B cell (primary cell): ENCODE results near the gene LMF2. TPM values are rescaled to one million over a fixed set of nuclear protein-coding genes. Genes with fewer than 3 reads are reported as not detected.

ENCODE experiments used
- ATAC-seq: fragments of 200-7000 bp; cut with Tn5 transposase; one replicate; pipeline ENCODE4 v1.10.0; 2021; ENCODE audit warnings: low read depth, mild to moderate bottlenecking, moderate number of reproducible peaks, moderate library complexity
- CTCF ChIA-PET: fragments of 350-600 bp; sonication (Branson Sonifier 250); formaldehyde crosslinking; loops from one replicate; lab custom pipeline; 2021; ENCODE audit warnings: antibody characterized with exemption, inconsistent platforms; lab: Charles Lee
- POLR2A ChIA-PET: fragments of 350-600 bp; sonication (Branson Sonifier 250); formaldehyde crosslinking; loops from one replicate; lab custom pipeline; 2021; ENCODE audit warnings: antibody characterized with exemption; lab: Charles Lee
- DNase-seq: peaks from one replicate; pipeline ENCODE4 v3.0.0; 2013
- H2AFZ ChIP-seq: 2 replicates; pipeline ENCODE4 v1.6.1; 2012; ENCODE audit warnings: mild to moderate bottlenecking, low read depth, low read length; ENCODE audit not compliant: insufficient read depth, poor library complexity, severe bottlenecking
- H3K27ac ChIP-seq, 2 donors: 1 replicate in 1 of 2; 2 replicates in 1 of 2; pipeline ENCODE4 v1.5.1; 2012 to 2013; ENCODE audit warnings: low read length in 2 of 2, mild to moderate bottlenecking in 2 of 2, moderate library complexity in 1 of 2
- H3K27me3 ChIP-seq, 4 experiments: fragments of 200-600 bp in 1 of 4; sonication (generic) in 1 of 4; replicated peaks in 1 of 4; 1 replicate in 2 of 4; 2 replicates in 2 of 4; pipeline versions ENCODE4 v1.6.1 to v1.7.0; 2013 to 2016; ENCODE audit warnings: low read length in 3 of 4, mild to moderate bottlenecking in 2 of 4, mixed read lengths in 1 of 4, moderate library complexity in 1 of 4; ENCODE audit not compliant: insufficient read depth in 4 of 4, control insufficient read depth in 3 of 4; ENCODE audit errors: control extremely low read depth in 1 of 4
- H3K36me3 ChIP-seq, 2 experiments: replicated peaks in 1 of 2; 1 replicate in 1 of 2; 2 replicates in 1 of 2; pipeline versions ENCODE4 v1.6.1 to v1.7.1; 2013; ENCODE audit warnings: low read length in 1 of 2; ENCODE audit not compliant: insufficient read depth in 2 of 2, control insufficient read depth in 1 of 2; ENCODE audit errors: control extremely low read depth in 1 of 2, extremely low read depth in 1 of 2
- H3K4me1 ChIP-seq, 2 donors: fragments of 200-600 bp in 1 of 2; sonication (generic) in 1 of 2; 1 replicate in 1 of 2; 2 replicates in 1 of 2; pipeline versions ENCODE4 v1.5.1 to v1.6.1; 2013 to 2017; ENCODE audit warnings: low read length in 2 of 2; ENCODE audit not compliant: control insufficient read depth in 2 of 2, insufficient read depth in 2 of 2
- H3K4me2 ChIP-seq: replicated peaks from 2 replicates; pipeline ENCODE3; 2012; ENCODE audit warnings: mild to moderate bottlenecking, low read depth, low read length; ENCODE audit not compliant: poor library complexity, severe bottlenecking
- H3K4me3 ChIP-seq, 5 experiments: fragments of 200-600 bp in 1 of 5; sonication (generic) in 1 of 5; 1 replicate in 3 of 5; 2 replicates in 2 of 5; pipeline versions ENCODE4 v1.5.1 to v1.7.0; 2011 to 2016; ENCODE audit warnings: low read length in 4 of 5, mild to moderate bottlenecking in 4 of 5, low read depth in 2 of 5, control low read depth in 1 of 5, moderate library complexity in 1 of 5; ENCODE audit not compliant: insufficient read depth in 1 of 5; ENCODE audit errors: control extremely low read depth in 1 of 5, extremely low read depth in 1 of 5
- H3K79me2 ChIP-seq: fragments of 200-600 bp; sonication (generic); one replicate; pipeline ENCODE4 v1.6.0; 2016; ENCODE audit warnings: low read length; ENCODE audit not compliant: control insufficient read depth, insufficient read depth
- H3K9ac ChIP-seq: fragments of 200-600 bp; sonication (generic); 2 replicates; pipeline ENCODE4 v1.6.1; 2017; ENCODE audit warnings: mild to moderate bottlenecking, low read length, moderate library complexity
- H3K9me3 ChIP-seq, 3 donors: one replicate each; pipeline versions ENCODE4 v1.6.1 to v1.7.1; 2013; ENCODE audit warnings: low read length in 2 of 3; ENCODE audit not compliant: control insufficient read depth in 2 of 3, insufficient read depth in 1 of 3; ENCODE audit errors: control extremely low read depth in 1 of 3
- H4K20me1 ChIP-seq: 2 replicates; pipeline ENCODE4 v1.6.0; 2012; ENCODE audit warnings: mild to moderate bottlenecking, low read length; ENCODE audit not compliant: insufficient read depth, control insufficient read depth, poor library complexity, severe bottlenecking
- H3K27ac Mint-ChIP-seq: one replicate; pipeline ENCODE4 v1.8.0; 2021; ENCODE audit warnings: mixed read lengths
- H3K27me3 Mint-ChIP-seq: one replicate; pipeline ENCODE4 v1.8.0; 2021; ENCODE audit warnings: mixed read lengths
- H3K4me1 Mint-ChIP-seq: one replicate; pipeline ENCODE4 v1.8.0; 2021; ENCODE audit warnings: mixed read lengths
- H3K4me3 Mint-ChIP-seq: one replicate; pipeline ENCODE4 v1.8.0; 2021; ENCODE audit warnings: mixed read lengths
- H3K9me3 Mint-ChIP-seq: one replicate; pipeline ENCODE4 v1.8.0; 2022; ENCODE audit warnings: mixed read lengths; ENCODE audit not compliant: insufficient read depth
- CTCF ChIP-seq: fragments of 200-600 bp; IDR thresholded peaks from one replicate; pipeline ENCODE4 v1.8.0; 2022; ENCODE audit warnings: antibody characterized with exemption, mild to moderate bottlenecking
- EZH2 ChIP-seq: IDR thresholded peaks from 2 replicates; pipeline ENCODE4 v1.6.1; 2012; ENCODE audit warnings: borderline replicate concordance, low read depth, mild to moderate bottlenecking, moderate library complexity, low read length; ENCODE audit not compliant: insufficient read depth, poor library complexity, severe bottlenecking
- WGBS: methylation state at CpG from one replicate; pipeline ENCODE4 v1.1.5; 2013; ENCODE audit warnings: missing lambda C conversion rate; ENCODE audit not compliant: insufficient coverage; 5-methylcytosine and 5-hydroxymethylcytosine counted together
- intact Hi-C: fragments of 100-400 bp; cut with micrococcal nuclease; formaldehyde crosslinking; loops from one replicate; pipeline ENCODE4 v1.10.0; 2022
- polyA plus RNA-seq: library from polyadenylated mRNA; depleted of rRNA; stranded (reverse); fragments of >200 nt; gene quantifications from 2 replicates; pipeline ENCODE4 v1.2.3, GENCODE V29; 2012
- total RNA-seq, 2 donors: library from RNA; stranded (reverse); fragments of 120-200 nt in 1 of 2; gene quantifications; 1 replicate in 1 of 2; 2 replicates in 1 of 2; pipeline versions ENCODE4 v1.2.3 to v1.2.4, GENCODE V29; 2013 to 2022

LMF2 gene
- total and polyA plus RNA-seq, 2 donors (not counting 1 experiment from before 2014, with no cell fraction given): 128 to 316 TPM

- peak; percentile 79 for ATAC-seq
- Mint-ChIP-seq H3K4me3 (peak overlapping the region; percentile 83), H3K9me3 (no peaks in the 10 kb centered on the region), H3K4me1 (peaks cover 69% of the 10 kb centered on the region), H3K27ac (peak overlapping the region; percentile 96), H3K27me3 (no peaks in the 10 kb centered on the region)
- H3K4me3 ChIP-seq: peak overlapping the region in 4 of 5 experiments; percentile 1 to 39 (median 29)
- peaks cover 63% of the 10 kb centered on the region for H3K79me2 ChIP-seq
- WGBS: under 1% methylated on average over 19 of the region's 25 CpGs
- peak; percentile 96 for DNase-seq
- peak overlapping the region; percentile 69 to 90 for H3K27ac ChIP-seq
- H2AFZ ChIP-seq: no peak overlapping the region
- H3K4me2 ChIP-seq: peak overlapping the region; percentile 99
- peaks cover 66% of the 10 kb centered on the region for H4K20me1 ChIP-seq
- H3K27me3 ChIP-seq: no peaks in the 10 kb centered on the region
- peak overlapping the region; percentile 53 for H3K9ac ChIP-seq
- no peaks in the 10 kb centered on the region for H3K9me3 ChIP-seq
- H3K36me3 ChIP-seq: peaks cover 0 to 39% of the 10 kb centered on the region in 2 experiments
- no peak for TF ChIP-seq EZH2
- peak; percentile 31 for TF ChIP-seq CTCF
- ChIA-PET CTCF (interaction anchor here (0.7 to 2.6 kb wide), 19 partner anchors 9 to 539 kb away, joined by 3 to 20 read pairs (median 4); partner anchors contain the start of genes SCO2 and SYCE3), POLR2A (interaction anchor here (0.6 to 2.6 kb wide), 21 partner anchors 8 to 279 kb away, joined by 3 to 22 read pairs (median 5); partner anchors contain the start of genes ADM2, CHKB, LMF2 and NCAPH2)
- H3K4me1 ChIP-seq: peaks cover 60 to 66% of the 10 kb centered on the region in 2 donors
- intact Hi-C loops: loop anchor here (1.0 to 10.0 kb wide), 10 partner anchors 12 to 535 kb away; partner anchors contain the start of genes ADM2, LMF2, PPP6R2 and SCO2
Observed at GRCh38 chr22:50469377-50470305, 37.9 kb downstream of the LMF2 start.
